ENCODE measurements around the gene TNFAIP8.

The TNFAIP8 gene

DNA sequence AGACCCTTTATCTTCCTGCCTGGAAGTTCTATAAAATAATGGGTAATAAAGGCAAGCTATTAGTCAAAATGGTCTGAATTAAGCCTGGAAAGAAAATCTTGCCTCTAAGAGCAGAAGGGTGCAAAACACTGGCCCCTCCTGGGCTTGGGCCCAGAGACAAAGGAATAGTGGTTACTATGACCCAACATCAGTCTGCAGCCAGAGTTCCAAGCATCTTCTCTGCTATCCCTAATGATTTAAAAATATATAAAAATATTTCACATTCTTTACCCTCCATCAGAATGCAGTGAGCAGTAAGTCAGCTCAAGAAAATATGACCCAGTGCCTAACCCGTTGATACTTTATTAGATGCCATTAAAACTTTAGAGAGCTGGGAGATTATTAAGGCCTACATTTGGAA lies 14.7 kb downstream of the TNFAIP8 start:
- no peak for DNase-seq (ENCODE audit: low spot score)

DNA sequence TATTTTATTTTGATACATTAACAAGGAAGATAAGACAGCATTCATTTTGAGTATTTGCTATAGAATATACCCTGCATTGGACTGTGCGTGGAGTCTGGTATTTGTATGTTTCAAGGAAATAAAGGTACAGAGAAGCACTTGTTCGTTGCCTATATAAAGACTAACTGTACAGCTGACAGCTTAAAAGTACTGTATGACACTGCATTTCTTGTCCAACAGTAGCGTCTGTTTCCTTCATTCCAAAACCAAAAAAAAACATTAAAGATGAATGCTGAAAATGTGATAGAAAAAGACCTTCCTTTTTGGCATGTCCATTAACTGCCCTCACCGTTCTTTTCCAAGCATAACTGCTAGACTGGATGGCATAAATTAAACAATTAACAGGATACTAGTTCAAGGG lies 15.3 kb downstream of the TNFAIP8 start:
- DNase-seq (ENCODE audit: low spot score) = no peak

DNA sequence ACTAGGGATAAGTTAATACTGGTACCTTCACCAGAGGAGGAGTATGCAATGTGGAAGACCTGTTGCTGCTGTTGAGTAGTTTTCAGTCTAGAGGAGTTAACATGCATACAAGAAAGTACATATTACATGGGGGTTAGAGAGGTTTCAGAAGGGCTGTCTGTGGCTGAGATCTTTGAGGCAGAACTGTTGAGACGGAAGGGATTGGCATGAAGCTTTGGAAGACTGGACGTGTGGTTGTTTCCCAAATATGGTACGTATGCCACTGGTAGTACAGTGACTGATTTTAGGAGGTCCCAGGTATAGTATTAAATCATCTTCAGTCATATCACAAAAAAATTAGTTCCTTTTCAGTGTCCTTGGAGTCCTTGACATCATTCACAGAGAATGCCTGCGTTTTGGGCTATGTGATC lies 17.6 kb downstream of the TNFAIP8 start:
- DNase-seq (ENCODE audit: low spot score) = no peak

DNA sequence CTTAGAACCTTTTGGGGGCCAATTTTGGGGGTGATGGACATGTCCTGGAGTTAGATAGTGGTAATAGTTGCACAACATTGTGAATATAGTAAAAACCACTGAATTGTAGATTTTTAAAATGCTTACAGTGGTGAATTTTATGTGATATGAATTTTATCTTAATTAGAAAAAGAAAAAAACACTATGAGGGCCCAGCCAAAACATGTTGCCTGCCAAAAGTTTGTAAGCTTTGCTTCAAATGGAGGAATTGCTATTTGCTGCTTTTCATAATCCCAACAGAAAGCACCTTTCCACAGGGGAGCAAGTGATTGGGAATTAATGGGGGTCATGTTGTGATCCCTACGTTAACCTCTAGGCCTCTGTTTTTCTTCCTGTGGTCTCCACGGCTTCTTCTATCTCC lies 19.1 kb downstream of the TNFAIP8 start:
- no peak for DNase-seq (ENCODE audit: low spot score)

DNA sequence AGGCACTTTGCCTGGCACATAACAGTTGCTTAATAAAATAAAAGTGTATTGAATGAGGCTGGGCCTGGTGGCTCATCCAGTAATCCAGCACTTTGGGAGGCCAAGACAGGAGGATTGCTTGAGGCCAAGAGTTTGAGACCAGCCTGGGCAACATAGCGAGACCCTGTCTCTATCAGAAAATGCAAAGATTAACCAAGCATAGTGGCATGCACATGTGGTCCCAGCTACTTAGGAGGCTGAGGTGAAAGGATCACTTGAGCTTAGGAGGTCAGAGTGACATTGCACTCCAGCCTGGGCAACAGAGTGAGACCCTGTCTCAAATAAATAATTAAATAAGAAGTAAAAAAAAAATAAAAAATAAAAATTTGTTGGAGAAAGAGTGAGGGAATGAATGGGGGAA lies 21.2 kb downstream of the TNFAIP8 start:
- DNase-seq (ENCODE audit: low spot score) = no peak

DNA sequence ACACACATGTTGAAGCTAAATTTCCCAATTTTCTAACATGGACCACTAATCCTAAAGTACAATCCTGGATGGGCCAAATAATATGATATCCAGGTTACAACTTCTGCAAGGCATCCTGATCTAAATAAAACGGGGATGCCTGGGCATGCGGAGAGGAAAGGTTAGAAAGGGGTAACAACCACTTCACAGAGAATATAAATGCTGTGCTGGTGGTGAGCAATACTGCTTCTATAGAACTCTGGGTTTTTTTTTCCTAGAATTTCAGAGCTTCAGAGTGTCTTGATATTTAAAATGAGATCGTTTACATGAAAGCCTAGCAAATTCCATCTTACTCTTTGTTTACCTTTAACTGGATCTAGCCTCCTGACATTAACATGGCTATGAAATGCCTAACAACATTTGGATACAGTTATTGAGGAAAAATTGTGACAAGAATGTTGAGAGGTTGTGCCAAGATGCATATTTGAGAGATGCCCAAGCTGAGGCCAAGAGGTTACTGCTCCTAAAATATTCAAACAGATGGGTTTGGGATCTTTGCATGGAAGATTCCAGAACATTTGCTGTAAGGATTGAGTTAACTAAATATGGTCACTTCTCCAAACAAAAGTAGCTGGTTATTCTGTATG lies 22.4 kb downstream of the TNFAIP8 start:
- no peak for DNase-seq (ENCODE audit: low spot score)

DNA sequence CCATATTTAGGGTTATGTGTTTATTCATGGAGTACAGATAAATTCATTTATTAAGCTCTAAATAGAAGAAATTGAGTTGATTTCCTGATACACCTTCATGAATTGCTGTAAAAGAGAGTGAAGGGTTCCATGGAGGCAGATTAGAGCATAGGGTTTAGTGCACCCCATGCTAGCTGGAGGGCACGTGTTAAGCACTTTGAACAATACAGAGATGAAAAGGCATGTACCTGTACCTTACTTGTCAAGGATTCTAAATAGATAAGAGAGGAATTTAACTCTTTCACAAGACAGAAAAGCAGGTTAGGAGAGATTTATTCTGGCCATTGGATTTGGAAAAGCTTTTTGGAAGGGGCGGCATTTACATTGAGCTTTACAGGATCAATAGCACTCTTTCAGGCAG lies 23.3 kb downstream of the TNFAIP8 start:
- DNase-seq (ENCODE audit: low spot score) = no peak

DNA sequence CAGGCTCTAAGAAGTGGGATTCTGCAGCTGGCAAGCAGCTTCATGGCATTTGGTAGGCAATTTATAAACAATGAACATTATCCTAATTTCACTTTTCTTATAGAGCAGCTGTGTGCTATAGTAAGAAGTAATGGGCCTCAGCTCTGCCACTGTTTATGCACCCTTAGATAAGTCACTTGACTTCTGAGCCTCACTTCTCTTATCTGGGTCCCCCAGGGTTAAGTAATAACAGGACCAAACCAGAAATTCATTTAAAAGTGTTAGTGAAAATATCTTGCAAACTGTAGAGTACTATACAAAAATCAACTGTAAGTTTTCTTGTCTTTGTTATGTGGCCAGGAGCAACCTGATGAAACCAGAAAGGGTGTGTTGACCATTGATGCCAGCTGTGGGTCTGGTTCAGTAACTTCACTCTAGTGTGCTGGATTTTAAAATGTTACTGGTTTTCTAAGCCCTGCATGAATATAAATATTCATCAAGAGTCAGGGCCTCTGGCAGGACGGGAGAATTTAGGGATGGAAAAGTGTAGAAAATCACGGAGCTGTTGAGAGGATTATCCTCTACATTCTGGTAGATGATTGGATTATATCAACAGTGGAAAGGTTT lies 24.2 kb downstream of the TNFAIP8 start:
- no peak for DNase-seq (ENCODE audit: low spot score)

DNA sequence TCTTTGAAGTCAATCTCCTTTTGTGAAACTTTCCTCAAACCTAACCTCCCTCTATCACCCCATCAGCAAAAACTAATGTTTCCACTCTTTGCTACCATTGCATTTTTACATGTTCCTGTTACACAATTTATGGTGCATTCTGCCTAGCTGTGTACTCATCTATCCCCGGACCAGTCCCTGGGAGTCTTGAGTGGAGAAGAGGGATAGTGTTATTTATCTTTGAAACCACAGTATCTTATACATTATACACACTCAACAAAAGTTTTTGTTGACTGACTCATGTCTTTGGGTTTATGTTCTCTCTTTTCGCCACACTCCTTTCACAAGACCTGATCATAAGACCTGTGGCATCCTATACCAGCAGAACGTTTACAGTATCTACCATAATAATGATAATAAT lies 26.4 kb downstream of the TNFAIP8 start:
- DNase-seq (ENCODE audit: low spot score) = no peak

DNA sequence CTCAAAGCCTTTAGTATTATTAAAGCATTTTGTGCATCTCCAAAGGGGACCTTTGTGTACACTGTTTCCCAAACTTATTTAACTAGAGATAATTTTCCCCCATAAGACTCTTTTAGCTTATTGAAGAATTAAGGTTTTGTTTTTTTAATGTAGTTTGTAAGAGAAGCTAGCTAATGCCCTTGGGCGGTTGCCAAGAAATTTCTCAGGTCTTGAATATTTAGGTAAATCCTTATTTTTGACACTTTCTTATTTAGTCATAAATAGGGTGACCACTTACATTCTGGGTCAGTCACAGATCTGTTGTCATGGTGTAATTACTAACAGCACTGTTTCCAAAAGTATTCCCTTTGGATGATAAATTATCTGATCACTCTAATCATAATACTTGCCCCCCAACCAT lies 27.2 kb downstream of the TNFAIP8 start:
- DNase-seq (ENCODE audit: low spot score) = no peak

DNA sequence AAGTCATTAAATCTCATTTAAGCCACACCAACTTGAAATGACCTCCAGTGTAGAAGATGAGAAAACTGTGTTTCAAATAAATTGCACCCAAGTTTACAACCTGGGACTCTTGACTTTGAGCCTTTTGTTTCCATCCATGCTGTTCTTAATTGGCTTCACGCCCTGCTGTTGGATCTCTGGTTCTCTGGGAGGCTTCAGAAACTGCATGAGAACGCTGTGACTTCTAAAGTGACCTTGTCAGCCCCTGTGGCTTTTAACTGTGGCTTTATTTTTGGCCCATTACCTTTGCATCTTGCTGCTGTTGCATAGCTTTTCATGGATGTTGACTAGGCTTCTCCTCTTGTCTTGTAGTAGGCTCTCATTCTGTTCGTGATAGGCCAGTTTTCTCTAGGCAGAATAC lies 29.3 kb downstream of the TNFAIP8 start:
- DNase-seq (ENCODE audit: low spot score) = no peak

DNA sequence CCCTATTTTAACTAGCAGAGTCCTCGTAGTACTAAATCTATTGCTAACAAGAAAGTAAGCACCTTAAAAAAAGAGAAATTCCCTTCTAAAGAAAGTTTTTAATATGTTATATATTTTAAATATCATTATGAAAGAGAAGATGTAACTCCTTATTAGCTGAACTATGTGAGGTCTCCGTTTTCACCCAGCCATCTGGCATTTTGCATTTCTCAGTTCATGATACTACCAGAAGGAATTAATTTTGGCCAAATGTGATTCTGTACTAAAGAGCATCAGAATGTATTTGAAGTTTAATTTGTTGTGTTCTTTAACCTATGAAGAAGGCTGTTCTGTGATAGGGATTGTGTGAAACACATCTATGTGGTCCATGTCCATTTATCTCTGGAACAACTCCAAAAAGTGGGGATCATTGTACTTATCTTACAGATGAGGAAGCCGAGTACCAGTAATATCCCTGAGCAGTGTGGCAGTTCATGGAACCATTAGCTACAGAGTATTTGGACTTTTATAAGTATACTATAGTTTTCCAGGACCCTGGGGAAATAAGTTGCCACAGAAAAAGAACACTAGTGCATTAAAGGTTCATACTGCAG lies 29.8 kb downstream of the TNFAIP8 start:
- no peak for DNase-seq (ENCODE audit: low spot score)

DNA sequence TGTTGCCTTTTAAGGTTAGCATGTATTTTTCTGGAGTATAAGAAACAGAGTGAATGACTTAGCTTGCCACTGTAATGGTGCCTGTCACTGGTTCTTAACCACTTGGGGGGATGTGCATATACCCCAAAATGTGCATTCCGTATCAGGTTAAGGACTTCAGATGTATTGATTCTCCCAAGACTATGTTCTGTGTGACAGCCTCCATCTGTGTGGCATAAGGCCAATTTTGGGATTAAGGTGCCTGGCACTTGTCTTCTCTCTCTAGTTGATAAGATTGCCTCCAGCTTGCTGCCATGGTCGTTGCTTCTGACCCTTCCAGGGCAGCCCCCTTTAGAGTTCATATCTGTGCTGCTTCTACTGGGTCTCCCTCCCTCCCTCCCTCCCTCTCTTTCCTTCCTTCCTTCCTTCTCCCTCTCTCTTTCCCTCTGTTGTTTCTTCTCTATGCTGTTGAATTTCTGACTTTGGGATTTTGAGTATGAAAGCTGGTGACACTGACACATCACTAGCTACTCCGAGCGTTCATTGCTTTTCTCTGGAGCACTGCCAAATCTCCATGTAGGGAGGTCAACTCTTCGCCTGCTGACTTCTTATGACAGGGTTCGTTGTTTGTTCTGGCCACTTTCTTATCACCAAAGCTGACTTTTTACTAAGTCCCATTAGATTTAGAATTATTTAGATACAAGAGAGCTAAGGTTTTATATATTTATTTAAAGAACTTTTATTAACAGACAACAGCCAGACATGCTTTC lies 31.0 kb downstream of the TNFAIP8 start:
- DNase-seq (ENCODE audit: low spot score) = no peak

DNA sequence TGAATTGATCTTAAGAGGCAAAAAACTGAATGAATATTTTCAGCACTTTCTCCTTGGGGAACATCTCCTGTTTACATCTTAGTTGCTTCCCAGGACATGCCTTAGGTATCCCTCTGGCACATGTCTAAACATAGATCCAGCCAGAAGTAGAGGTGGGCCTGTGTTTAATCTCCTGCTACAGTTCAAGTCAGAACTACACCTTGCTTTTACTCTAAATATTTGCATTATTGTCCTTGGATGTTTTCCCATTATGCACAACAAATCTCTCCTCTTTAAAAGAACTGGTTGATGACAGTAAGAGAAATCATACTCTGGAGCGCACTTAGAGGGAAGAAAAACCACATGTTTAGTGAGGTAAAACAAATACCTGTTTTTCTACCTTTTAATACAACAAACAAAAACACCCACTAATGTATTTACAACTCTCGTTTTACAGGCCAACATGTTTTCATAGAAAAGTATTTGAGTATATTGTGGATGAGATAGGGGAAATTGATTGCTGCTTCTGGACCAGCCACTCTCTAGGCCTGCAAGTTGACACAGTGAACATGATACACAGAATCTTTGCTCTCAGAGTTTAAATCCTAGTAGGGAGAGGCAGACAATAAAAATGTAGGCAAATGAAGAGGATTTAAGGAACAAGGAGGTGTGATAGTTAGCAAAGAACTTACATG lies 32.3 kb downstream of the TNFAIP8 start:
- DNase-seq (ENCODE audit: low spot score) = no peak

DNA sequence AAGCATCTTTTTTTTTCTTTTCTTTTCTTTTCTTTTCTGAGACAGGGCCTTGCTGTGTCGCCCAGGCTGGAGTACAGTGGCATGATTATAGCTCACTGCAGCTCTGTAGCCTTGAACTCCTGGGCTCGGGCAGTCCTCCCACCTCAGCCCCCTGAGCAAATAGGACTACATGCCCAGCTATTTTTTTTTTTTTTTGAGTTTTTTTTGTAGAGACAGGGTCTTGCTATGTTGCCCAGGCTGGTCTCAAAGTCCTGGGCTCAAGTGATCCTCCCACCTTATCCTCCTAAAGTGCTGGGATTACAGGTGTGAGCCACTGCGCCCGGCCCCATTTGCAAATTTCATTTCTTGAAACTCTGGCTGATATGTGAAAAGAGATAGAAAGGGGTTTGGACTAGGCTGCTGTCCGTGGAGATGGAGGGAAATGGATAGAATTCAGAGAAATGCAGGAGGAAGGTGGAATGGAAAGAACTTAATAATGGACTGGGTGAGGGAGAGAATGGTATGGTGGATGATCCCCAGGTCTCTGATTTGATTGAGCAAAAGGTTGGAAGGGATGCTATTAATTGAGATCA lies 32.9 kb downstream of the TNFAIP8 start:
- DNase-seq (ENCODE audit: low spot score) = no peak

DNA sequence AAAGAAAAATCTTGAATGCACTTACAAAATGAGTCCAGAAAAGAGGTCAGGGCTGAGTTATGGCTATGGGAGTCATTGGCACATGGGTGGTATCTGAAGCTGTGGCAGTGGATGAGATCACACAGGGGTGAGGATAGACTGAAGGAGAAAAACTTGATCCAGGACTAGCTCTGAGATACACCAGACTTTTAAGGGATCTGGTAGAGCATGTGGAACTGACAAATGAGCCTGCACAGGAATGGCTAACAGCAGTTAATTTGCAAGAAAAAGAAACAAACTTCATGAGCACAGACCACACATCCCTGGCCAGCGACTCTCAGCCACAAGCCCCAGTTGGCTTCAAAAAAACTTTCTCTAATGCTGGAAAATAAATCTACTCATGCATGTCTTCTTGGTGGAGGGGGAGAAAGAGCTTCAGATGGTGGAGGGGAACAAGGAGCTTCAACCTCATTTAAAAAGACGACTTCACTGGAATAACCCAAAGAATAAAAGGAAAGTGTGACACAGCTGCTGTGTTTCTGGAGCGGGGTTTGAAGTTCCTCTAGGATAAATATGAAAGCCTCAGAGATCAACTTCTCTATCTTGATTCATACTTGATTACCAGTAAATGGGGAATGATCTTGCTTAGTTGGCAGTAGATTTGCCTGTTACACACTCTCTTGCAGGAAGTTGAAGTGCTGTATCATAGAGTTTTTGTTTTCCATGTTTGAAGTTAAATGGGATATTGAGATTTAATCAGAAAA lies 33.6 kb downstream of the TNFAIP8 start:
- no peak for DNase-seq (ENCODE audit: low spot score)

DNA sequence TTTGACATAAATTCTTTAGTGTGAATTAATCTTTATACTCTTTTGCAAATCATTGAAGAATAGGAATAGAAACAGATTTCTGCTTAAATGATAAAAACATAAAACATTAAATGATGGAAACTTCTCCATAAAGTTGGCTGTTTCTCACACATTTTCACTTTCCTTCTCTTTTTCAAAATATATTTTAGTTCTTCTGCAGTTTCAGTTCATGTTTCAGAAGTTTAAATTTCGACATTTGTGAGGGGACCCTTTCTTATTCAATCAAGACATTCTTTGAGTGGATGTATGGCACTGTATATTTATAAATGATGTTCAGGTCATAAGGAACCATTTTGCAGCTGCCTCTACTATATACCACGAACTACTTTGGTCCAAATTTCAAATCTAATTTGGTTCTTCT lies 34.6 kb downstream of the TNFAIP8 start:
- no peak for DNase-seq (ENCODE audit: low spot score)

DNA sequence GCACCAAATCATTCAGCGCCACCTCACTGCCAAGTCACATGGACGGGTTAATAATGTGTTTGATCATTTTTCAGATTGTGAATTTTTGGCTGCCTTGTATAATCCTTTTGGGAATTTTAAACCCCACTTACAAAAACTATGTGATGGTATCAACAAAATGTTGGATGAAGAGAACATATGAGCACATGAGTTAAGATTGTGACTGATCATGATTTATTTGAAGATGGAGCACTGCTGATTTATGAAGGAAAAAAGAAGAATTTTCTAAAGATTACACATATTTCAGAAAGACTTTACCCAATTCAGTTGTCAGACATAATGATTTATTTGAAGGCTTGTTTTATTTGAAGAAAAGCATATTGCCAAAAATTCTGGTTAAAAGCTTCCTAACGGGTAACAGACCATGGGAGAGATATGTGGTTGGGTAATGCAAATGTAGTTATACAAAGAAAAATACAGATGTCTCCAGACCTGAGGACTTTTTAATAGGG lies 37.4 kb downstream of the TNFAIP8 start:
- no peak for DNase-seq (ENCODE audit: low spot score)

DNA sequence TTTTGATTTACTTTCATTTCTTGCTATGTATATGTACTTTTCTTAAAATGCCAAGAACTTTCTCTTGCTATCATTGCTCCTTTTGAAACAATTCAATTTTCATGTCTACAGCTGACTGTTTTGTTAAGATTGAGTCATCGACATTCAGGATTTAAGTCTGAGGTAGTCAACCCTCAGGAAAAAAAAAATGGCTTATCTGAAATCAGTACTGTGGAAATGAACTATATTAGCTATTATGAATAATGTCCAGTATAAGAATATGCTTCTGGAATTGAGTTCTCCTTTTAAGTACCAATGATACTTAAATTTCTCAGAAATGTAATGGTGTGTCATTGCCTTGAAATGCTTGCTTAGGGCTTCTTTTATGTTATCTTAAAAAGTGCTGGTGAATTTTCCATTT lies 37.9 kb downstream of the TNFAIP8 start:
- DNase-seq (ENCODE audit: low spot score) = no peak

DNA sequence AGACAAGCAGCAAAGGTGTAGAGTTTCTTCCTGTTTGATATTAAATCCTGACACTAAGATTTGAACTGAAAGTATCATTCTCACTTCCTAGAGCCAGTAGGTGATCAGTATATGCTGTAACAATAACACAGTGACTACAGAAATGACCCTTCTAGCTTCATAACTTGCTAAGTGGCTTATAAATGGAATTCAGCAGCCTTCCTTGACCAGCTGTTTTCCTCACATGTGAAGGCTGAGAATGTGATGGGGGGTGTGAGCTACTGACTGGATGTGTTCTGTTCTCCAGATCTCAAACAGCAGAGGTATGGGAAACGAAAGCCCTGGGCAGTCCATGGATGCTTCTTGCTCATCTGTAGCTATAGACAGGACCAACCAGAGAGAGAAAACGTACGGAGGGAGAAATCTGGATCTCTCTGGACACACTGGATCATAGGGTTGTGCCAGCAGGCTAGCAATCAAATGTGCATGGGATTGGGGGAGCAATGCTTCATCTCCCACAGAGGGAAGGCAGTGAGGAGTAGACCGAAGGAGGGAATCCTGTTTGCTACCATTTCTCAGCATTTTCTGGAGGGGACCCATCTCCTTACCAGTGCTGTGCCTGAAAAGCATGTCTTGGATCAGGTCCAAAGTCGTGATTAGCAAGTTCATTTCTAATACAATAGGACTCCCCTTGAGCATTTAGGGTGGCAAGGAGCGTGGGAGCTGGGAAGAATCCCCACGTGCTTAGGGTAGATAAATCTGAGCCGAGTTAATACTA lies 39.4 kb downstream of the TNFAIP8 start:
- DNase-seq (ENCODE audit: low spot score) = no peak

All from D341Med (cell line).